Measurements from ENCODE around the gene KMT2E.

GRCh38 chr7:105136221-105136620, 122.2 kb downstream of the KMT2E start:
- TF ChIP-seq CTCF (IDR thresholded peaks at IDR 0.05) (no peak), POLR2A (IDR thresholded peaks at IDR 0.05) (no peak)
